VCaP (cell line): ENCODE data around the gene GGN.
A peak's percentile ranks its signal among the peaks of the same experiment; 100 is the strongest.

Source experiments
- H3K27ac ChIP-seq: fragments of 450-650 bp; 2 replicates; pipeline ENCODE4 v1.5.1; 2017
- CTCF ChIP-seq: fragments of 450-650 bp; conservative IDR thresholded peaks from 2 replicates; pipeline ENCODE4 v1.5.1; 2017; ENCODE audit warnings: mild to moderate bottlenecking, moderate library complexity

Gene GGN

GRCh38 chr19:38336638-38337359 lies 51.0 kb downstream of the GGN start:
- no peak for TF ChIP-seq CTCF
- H3K27ac ChIP-seq, result peak overlapping the region; percentile 79

GRCh38 chr19:38335949-38336637 lies 51.7 kb downstream of the GGN start:
- H3K27ac ChIP-seq, result peak overlapping the region; percentile 79
- TF ChIP-seq CTCF, result no peak
